Fibroblast of mammary gland (primary cell): Measurements from ENCODE around the gene MRPS21.

Experiments
- DNase-seq: peaks from one replicate; pipeline ENCODE4 v3.0.0-alpha.2; 2010; ENCODE audit warnings: low read depth
- H3K4me3 ChIP-seq: 2 replicates; pipeline ENCODE4 v1.5.1; 2011; ENCODE audit warnings: low read depth, mild to moderate bottlenecking, low read length, moderate library complexity; ENCODE audit not compliant: control insufficient read depth
- TF ChIP-seq, protein P1 (sequence below): conservative IDR thresholded peaks from 2 replicates; pipeline ENCODE4 v1.5.1; 2011; ENCODE audit warnings: low read depth, low read length, inconsistent platforms; ENCODE audit not compliant: control insufficient read depth, insufficient read depth

Gene MRPS21

DNA sequence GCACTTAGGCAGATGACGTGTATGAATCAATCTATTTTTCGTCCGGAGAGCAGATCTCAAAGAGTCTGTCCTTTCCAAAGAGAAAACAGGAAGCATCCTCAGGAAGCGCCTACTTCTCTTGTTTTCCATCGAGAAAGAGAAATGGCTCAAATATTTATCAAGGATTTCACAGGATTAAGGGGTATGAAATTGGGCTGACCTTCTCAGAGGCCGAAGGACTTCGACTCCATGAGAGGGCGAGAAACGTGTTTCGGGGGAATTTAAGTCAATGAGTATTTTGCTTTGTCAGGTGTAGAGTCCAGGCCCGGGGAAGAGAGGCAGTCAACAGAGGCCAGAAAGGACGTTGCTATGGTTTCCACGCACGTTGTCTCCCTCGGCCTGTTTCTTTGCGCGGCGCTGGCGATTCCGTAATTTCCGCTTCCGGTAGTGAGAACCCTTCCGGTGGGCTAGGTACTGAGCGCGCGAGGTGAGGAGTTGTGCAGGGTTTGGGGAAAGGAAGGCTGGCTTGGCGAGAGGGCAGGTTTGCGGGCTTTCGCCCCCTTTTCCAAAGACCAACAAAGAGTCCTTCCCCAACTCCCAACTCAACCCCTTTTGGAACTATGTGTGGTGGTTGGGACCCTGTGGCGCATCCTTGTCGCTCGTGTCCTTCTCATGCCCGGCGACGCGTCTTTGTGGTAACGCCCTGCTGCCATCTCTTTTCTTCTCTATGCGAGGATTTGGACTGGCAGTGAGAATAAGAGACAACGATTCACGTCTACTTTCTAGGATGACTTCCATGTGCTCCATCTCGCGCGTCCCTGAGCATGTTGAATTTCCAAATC is at the start of gene MRPS21:
MRPS21 (plus strand) TSS at position 429 of the 821 bp plus-strand sequence. CDS start 506 bp downstream, outside the sequence.
- H3K4me3 ChIP-seq, result peak within 1 kb of the TSS; percentile 98
- TF ChIP-seq, protein P1, sequence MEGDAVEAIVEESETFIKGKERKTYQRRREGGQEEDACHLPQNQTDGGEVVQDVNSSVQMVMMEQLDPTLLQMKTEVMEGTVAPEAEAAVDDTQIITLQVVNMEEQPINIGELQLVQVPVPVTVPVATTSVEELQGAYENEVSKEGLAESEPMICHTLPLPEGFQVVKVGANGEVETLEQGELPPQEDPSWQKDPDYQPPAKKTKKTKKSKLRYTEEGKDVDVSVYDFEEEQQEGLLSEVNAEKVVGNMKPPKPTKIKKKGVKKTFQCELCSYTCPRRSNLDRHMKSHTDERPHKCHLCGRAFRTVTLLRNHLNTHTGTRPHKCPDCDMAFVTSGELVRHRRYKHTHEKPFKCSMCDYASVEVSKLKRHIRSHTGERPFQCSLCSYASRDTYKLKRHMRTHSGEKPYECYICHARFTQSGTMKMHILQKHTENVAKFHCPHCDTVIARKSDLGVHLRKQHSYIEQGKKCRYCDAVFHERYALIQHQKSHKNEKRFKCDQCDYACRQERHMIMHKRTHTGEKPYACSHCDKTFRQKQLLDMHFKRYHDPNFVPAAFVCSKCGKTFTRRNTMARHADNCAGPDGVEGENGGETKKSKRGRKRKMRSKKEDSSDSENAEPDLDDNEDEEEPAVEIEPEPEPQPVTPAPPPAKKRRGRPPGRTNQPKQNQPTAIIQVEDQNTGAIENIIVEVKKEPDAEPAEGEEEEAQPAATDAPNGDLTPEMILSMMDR, result no peak
- peak; percentile 88 for DNase-seq

DNA sequence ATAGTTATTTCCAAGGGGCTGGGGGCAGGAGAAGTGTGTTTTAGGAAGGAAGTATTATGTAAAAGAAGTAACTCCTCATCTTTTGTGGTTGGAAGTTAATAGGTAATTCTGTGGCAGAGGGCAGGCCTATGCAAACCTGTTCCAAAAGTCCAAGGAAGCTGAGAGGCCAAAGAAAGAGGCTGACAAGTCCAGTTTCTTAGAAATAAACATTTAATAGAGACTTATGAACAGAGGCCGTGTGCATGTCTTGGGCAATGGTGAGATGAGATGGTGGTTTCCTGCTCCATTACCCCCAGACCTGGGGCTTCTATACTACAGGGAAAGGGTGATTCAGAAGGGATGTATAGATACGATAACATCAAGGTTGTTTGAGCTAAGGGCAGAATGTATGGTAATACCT is 43.7 kb upstream of the MRPS21 start:
- TF ChIP-seq, protein P1, result no peak
- DNase-seq, result no peak

DNA sequence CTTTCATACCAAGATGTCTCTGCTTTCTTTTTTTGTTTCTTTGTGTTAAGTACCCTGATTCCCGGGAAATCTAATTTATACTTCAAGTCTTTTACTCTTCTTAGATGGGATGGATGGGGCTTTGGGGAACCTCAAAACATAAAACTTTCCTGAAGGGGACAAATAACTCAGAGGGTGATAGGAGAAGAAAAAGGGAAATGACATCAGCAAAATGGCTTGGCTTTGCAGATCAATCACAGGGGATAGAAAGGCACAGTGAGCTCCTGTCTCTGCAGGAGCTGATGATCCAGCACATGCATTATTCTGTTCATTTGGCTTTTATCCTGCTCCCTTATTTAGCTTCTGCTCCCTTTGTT is 37.5 kb upstream of the MRPS21 start:
- no peak overlapping the region for H3K4me3 ChIP-seq
- no peak for DNase-seq
- TF ChIP-seq, protein P1, result no peak

More for the DNA sequence above, 43.7 kb upstream of the MRPS21 start:
- no peak overlapping the region for H3K4me3 ChIP-seq

DNA sequence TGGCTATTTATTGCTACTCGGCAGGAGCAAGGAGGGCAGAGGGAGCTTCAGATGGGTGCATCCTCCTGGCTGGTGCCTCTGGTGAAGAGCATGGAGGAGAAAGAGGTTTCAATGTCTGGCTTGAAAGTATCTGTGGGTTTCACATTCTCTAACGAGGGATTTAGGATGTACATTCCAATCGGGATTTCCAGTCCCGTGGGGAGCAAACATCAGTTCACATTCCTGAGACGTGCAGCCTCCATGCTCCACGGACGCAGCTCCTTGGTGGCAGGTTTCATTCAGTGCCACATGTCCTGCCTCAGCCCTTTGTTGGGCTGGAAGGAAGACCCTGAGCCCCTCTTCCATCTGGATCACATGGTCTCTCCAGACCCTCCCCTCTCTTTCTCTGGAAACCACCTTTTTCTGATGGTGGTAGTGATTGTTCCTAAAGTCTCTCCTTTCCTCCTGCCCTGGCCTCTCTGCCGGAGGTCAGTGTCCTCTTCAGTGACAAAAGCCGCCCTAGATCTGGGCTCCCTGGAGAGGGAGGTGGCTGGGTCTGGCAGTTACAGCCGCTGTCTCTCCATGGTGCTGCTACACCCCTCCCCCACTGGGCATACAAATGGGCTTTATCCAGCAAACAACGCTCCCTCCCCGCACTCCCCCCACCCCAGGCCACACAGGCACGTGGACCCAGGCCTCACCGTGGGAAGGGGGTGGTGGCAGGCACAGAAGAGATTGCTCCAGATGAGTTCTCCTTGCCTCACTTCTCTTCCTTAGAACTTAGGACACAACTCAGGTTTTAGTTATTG is 36.9 kb upstream of the MRPS21 start:
- TF ChIP-seq, protein P1, result no peak
- DNase-seq, result no peak

DNA sequence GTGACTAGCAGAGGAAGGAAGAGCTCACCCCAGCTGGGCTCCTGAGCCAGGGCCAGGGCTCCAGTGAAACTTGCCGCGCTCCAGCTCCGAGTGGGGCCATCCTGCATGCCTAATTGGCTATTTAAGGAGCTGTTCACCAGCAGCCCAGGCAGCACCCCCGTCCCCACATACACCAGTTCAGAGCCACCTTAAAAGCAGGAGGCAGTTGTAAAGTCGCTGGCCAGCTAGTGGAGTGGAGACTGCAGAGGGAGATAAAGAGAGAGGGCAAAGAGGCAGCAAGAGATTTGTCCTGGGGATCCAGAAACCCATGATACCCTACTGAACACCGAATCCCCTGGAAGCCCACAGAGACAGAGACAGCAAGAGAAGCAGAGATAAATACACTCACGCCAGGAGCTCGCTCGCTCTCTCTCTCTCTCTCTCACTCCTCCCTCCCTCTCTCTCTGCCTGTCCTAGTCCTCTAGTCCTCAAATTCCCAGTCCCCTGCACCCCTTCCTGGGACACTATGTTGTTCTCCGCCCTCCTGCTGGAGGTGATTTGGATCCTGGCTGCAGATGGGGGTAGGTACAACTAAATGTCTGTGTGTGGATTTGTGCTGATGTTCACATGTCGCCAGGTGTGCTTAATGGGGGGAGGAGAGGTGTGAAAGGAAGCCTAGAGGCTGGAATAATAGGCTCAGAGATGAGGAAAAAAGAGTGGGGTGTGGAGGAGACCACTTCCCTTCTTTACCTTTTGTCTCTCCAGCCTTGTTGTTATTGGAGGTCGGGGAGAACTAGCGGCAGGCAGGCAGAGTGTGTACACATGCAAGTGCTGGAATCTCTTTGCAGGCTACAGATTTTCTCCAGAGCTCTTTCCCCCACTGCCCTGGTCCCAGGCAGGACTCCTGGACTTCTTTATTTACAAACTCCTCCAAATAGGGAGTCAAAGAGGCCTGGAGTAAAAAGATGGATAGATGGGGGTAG is 35.8 kb upstream of the MRPS21 start, which contains the start of gene CA14:
CA14 (plus strand) TSS at position 151 of the 962 bp plus-strand sequence; CDS start at position 506, 355 bp downstream.
- TF ChIP-seq, protein P1, result no peak
- no peak for DNase-seq
- no peak within 1 kb of the TSS for H3K4me3 ChIP-seq

More for the DNA sequence above, 36.9 kb upstream of the MRPS21 start:
- H3K4me3 ChIP-seq, result no peak overlapping the region

DNA sequence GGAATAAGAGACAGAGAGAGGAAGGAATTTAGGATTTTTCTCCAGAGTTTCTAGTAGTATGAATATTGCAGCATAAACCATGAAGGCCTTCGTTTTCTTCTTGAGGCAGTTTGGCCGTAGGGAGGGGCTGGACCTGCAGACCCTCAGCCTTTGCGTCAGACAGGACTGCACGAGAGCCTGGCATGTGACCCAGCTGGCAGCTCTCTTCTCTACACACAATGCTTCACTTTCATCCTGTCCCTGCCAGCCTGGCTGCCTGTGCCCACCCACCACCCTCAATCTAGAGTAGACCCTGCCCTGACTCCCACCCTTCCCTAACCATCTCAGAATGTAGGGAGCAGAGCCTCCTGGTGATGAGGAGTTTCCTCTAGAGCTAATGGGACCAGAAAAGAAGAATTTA is 34.4 kb upstream of the MRPS21 start:
- no peak overlapping the region for H3K4me3 ChIP-seq
- TF ChIP-seq, protein P1, result no peak
- DNase-seq, result no peak
